Fibroblast of lung (primary cell): ENCODE measurements around the gene PRKAG2. TPM values are rescaled to one million over a fixed set of nuclear protein-coding genes. Genes with fewer than 3 reads are reported as not detected.
A peak's percentile ranks its signal among the peaks of the same experiment; 100 is the strongest.
"Not testable (repeated sequence)": the region's sequence is repeated elsewhere in the genome, so short reads cannot be mapped to it uniquely, and the experiment has no call there.

ENCODE experiments used
- DNase-seq, 2 donors: peaks; one replicate each; pipeline versions ENCODE4 v3.0.0 to v3.0.0-alpha.2; 2010; ENCODE audit warnings: low read depth in 2 of 2
- H2AFZ ChIP-seq: 2 replicates; pipeline ENCODE4 v1.5.1; 2012; ENCODE audit warnings: low read length, control low read depth, inconsistent platforms
- H3K27ac ChIP-seq: 2 replicates; pipeline ENCODE4 v1.5.1; 2011; ENCODE audit warnings: low read length, control low read depth; ENCODE audit not compliant: insufficient read depth
- H3K27me3 ChIP-seq: 2 replicates; pipeline ENCODE4 v1.5.1; 2011; ENCODE audit warnings: mild to moderate bottlenecking, low read length; ENCODE audit not compliant: control insufficient read depth, insufficient read depth
- H3K36me3 ChIP-seq: 2 replicates; pipeline ENCODE4 v1.5.1; 2011; ENCODE audit warnings: low read length; ENCODE audit not compliant: control insufficient read depth, insufficient read depth
- H3K4me1 ChIP-seq: 2 replicates; pipeline ENCODE4 v1.5.1; 2011; ENCODE audit warnings: low read length; ENCODE audit not compliant: control insufficient read depth, insufficient read depth; ENCODE audit errors: extremely low read depth
- H3K4me2 ChIP-seq: 2 replicates; pipeline ENCODE4 v1.5.1; 2011; ENCODE audit warnings: low read length, control low read depth; ENCODE audit not compliant: insufficient read depth; ENCODE audit errors: extremely low read depth
- H3K4me3 ChIP-seq, 4 experiments: fragments of 200-600 bp in 1 of 4; sonication (generic) in 1 of 4; replicated peaks in 1 of 4; 2 replicates each; pipeline ENCODE4 v1.5.1; 2011 to 2016; ENCODE audit warnings: low read length in 4 of 4, low read depth in 3 of 4, mild to moderate bottlenecking in 3 of 4, control low read depth in 2 of 4, inconsistent platforms in 1 of 4, mixed read lengths in 1 of 4; ENCODE audit not compliant: insufficient read depth in 1 of 4; ENCODE audit errors: control extremely low read depth in 1 of 4
- H3K79me2 ChIP-seq: 2 replicates; pipeline ENCODE4 v1.5.1; 2012; ENCODE audit warnings: mild to moderate bottlenecking, low read length, inconsistent platforms; ENCODE audit not compliant: control insufficient read depth, insufficient read depth
- H3K9ac ChIP-seq: 2 replicates; pipeline ENCODE4 v1.5.1; 2011; ENCODE audit warnings: mild to moderate bottlenecking, low read length, control low read depth; ENCODE audit not compliant: insufficient read depth
- H3K9me3 ChIP-seq: 2 replicates; pipeline ENCODE4 v1.5.1; 2012; ENCODE audit warnings: low read depth, low read length; ENCODE audit not compliant: control insufficient read depth, insufficient read depth
- H4K20me1 ChIP-seq: 2 replicates; pipeline ENCODE4 v1.5.1; 2011; ENCODE audit warnings: low read length; ENCODE audit not compliant: control insufficient read depth, insufficient read depth; ENCODE audit errors: extremely low read depth
- CTCF ChIP-seq, 2 donors: IDR thresholded peaks in 1 of 2; conservative IDR thresholded peaks in 1 of 2; 1 replicate in 1 of 2; 2 replicates in 1 of 2; pipeline ENCODE4 v1.5.1; 2011 to 2012; ENCODE audit warnings: low read length in 2 of 2, control low read depth in 1 of 2, inconsistent platforms in 1 of 2, low read depth in 1 of 2, mild to moderate bottlenecking in 1 of 2
- EZH2 ChIP-seq: IDR thresholded peaks from 2 replicates; pipeline ENCODE4 v1.5.1; 2012; ENCODE audit warnings: low read length, control low read depth, mild to moderate bottlenecking; ENCODE audit errors: missing control alignments
- polyA plus RNA-seq, 2 donors: library from polyadenylated mRNA; depleted of rRNA in 1 of 2; stranded (reverse) in 1 of 2; unstranded in 1 of 2; fragments of >200 nt; gene quantifications; 2 replicates each; pipeline ENCODE4 v1.2.1, GENCODE V29; 2011 to 2012; ENCODE audit warnings: missing spikeins in 1 of 2
- total RNA-seq: library from RNA; depleted of rRNA; stranded (reverse); fragments of >200 nt; gene quantifications from 2 replicates; pipeline ENCODE4 v1.2.1, GENCODE V29; 2014

Gene PRKAG2
- total and polyA plus RNA-seq, 2 donors (not counting 1 experiment from before 2014, with no cell fraction given) = 11.9 to 56.7 TPM

- Histone ChIP-seq H3K4me2 (no peak overlapping the region), H3K9me3 (no peaks in the 10 kb centered on the region), H2AFZ (no peak overlapping the region), H3K4me1 (no peaks in the 10 kb centered on the region), H3K9ac (no peak overlapping the region), H3K4me3 (no peak overlapping the region), H3K27ac (no peak overlapping the region), H4K20me1 (no peaks in the 10 kb centered on the region), H3K79me2 (no peaks in the 10 kb centered on the region), H3K36me3 (no peaks in the 10 kb centered on the region), H3K27me3 (peaks cover 2% of the 10 kb centered on the region)
- peak; percentile 26 to 51 for DNase-seq
- TF ChIP-seq EZH2 (no peak), CTCF (conservative IDR thresholded peaks at IDR 0.05 in 1 of 2, IDR thresholded peaks at IDR 0.05 in 1 of 2; ENCODE audit: low read depth in 1 of 2, low read length in 2 of 2) (no peak)
Measured at GRCh38 chr7:151537818-151538561, 338.9 kb downstream of the PRKAG2 start.

GRCh38 chr7:151536178-151536577, 340.7 kb downstream of the PRKAG2 start:
- not testable (repeated sequence) for DNase-seq, H4K20me1 ChIP-seq, H2AFZ ChIP-seq, H3K4me1 ChIP-seq, H3K9me3 ChIP-seq, H3K36me3 ChIP-seq, H3K27ac ChIP-seq, H3K4me3 ChIP-seq, H3K9ac ChIP-seq, H3K27me3 ChIP-seq, H3K79me2 ChIP-seq, H3K4me2 ChIP-seq

- Histone ChIP-seq H3K4me3 (no peak overlapping the region), H4K20me1 (no peaks in the 10 kb centered on the region), H3K9me3 (no peaks in the 10 kb centered on the region), H3K4me2 (no peak overlapping the region), H3K36me3 (no peaks in the 10 kb centered on the region), H3K4me1 (no peaks in the 10 kb centered on the region), H3K27me3 (no peaks in the 10 kb centered on the region), H3K9ac (no peak overlapping the region), H2AFZ (no peak overlapping the region), H3K79me2 (no peaks in the 10 kb centered on the region), H3K27ac (no peak overlapping the region)
- no peak for DNase-seq
- TF ChIP-seq EZH2 (no peak), CTCF (conservative IDR thresholded peaks at IDR 0.05 in 1 of 2, IDR thresholded peaks at IDR 0.05 in 1 of 2; ENCODE audit: low read depth in 1 of 2, low read length in 2 of 2) (no peak)
Measured at GRCh38 chr7:151529842-151530241, 347.1 kb downstream of the PRKAG2 start.
